GM12801 (cell line): ENCODE results near the gene STAT3.

ENCODE experiments used
- TF ChIP-seq, protein P1 (sequence below): IDR thresholded peaks from one replicate; pipeline ENCODE4 v1.5.1; 2011; ENCODE audit warnings: control low read depth; ENCODE audit not compliant: insufficient read length; ENCODE audit errors: extremely low read depth

Gene STAT3

DNA sequence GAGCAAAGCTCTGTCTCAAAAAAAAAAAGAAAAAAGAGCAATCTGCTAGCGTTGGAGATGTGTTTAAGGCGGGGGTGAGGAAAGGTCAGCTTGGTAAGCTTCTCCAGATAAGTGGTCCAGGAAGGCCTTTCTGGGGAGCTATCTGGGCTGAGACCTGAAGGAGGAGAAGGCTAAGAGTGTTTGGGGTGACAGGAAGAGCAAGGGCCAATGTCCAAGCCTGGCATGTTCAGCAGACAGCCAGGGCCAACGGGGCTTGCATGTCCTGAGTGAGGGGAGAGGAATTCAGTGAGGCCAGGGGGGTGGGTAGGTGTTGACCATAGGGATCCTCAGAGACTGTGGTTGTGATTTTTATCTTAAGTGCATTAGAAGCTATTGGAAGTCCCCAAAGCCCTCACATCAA is 84.5 kb downstream of the STAT3 start:
- TF ChIP-seq, protein P1, sequence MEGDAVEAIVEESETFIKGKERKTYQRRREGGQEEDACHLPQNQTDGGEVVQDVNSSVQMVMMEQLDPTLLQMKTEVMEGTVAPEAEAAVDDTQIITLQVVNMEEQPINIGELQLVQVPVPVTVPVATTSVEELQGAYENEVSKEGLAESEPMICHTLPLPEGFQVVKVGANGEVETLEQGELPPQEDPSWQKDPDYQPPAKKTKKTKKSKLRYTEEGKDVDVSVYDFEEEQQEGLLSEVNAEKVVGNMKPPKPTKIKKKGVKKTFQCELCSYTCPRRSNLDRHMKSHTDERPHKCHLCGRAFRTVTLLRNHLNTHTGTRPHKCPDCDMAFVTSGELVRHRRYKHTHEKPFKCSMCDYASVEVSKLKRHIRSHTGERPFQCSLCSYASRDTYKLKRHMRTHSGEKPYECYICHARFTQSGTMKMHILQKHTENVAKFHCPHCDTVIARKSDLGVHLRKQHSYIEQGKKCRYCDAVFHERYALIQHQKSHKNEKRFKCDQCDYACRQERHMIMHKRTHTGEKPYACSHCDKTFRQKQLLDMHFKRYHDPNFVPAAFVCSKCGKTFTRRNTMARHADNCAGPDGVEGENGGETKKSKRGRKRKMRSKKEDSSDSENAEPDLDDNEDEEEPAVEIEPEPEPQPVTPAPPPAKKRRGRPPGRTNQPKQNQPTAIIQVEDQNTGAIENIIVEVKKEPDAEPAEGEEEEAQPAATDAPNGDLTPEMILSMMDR, result no peak

DNA sequence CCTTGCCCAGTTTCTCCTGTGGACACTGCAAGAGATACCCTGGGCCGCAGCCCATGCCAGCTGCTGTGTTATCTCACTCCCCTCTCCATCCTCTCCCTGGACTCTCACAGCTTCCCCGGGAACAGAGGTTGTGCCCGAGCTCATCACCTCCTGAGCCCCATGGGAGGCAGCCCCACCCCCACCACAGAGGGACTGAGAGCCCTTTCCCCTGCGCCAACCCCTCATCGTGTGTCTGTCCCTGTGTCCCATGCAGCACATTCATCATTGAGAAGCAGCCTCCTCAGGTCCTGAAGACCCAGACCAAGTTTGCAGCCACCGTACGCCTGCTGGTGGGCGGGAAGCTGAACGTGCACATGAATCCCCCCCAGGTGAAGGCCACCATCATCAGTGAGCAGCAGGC is 87.2 kb downstream of the STAT3 start:
- TF ChIP-seq, protein P1, result no peak

- TF ChIP-seq, protein P1, result no peak
Observed at GRCh38 chr17:42296012-42296411, 92.2 kb downstream of the STAT3 start.

GRCh38 chr17:42294469-42295398 is 93.5 kb downstream of the STAT3 start:
- TF ChIP-seq, protein P1, result no peak

GRCh38 chr17:42291129-42291528 is 97.1 kb downstream of the STAT3 start:
- TF ChIP-seq, protein P1, result no peak

DNA sequence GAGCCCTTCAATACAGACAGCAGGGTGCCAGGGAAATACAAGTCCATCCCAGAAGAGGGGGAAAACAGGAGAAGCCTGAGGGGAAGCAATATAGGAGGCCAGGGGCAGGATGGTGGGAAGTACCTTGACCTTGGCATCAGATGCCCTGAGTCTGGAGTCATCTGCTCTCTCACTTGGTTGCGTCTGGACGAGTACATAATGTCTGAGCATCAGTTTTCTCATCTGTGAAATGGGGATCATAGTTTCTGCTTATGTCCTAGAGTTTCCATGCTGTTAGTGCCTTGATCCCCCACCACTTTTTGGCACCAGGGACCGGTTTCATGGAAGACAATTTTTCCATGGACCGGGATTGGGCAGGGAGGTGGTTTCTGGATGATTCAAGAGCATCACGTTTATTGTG is 97.7 kb downstream of the STAT3 start:
- TF ChIP-seq, protein P1, result no peak

GRCh38 chr17:42289611-42290181 is 98.5 kb downstream of the STAT3 start:
- TF ChIP-seq, protein P1, result no peak
